Erythroblast (primary cell): ENCODE data around the gene CALML5.

ENCODE experiments used
- GATA1 ChIP-seq: IDR thresholded peaks from 2 replicates; pipeline ENCODE4 v1.6.1; 2011; ENCODE audit warnings: low read depth, mild to moderate bottlenecking, control low read depth, low read length, moderate library complexity
- POLR2A ChIP-seq: IDR thresholded peaks from 2 replicates; pipeline ENCODE4 v1.6.1; 2011; ENCODE audit warnings: mild to moderate bottlenecking, low read length

DNA sequence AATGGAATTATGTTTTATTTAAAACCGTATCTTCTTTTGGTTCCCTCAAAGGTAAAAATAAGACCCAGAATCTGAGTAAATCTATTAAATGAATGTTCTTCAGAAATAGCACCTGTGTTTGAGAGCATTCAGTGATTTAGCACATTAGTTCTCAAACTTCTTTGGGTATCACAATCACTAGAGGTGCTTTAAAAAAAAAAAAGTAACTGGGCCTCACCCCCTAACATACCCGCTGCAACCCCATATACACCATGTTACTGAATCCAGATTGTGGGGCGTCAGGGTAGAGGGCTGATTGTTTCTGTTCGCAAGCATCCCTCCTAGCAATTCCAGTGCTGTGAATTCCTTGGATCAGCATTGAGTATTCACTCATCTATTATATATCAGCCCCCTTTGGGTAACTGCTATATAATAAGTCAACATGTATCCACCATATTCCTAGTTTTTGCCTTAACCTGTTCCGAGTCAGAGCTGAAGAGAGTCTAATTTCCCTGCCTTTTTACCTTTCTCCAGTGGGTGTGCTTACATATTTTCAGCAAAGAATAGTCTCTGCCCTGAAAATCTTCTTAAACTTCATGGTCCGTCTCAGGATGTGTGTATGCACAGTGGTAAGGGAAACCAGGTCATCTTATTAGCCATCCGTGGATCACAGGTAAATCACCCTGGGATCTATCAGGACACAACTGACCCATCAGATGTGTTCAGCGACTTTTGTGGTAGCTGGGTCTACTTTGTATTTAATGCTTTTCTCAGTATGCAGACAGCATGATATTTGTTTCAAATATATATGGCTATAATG is 40.2 kb downstream of the CALML5 start:
- TF ChIP-seq POLR2A (peak; percentile 1), GATA1 (no peak)
